ENCODE results near the gene LILRA1.
"Not testable (repeated sequence)": the region's sequence is repeated elsewhere in the genome, so short reads cannot be mapped to it uniquely, and the experiment has no call there.

Gene LILRA1

DNA sequence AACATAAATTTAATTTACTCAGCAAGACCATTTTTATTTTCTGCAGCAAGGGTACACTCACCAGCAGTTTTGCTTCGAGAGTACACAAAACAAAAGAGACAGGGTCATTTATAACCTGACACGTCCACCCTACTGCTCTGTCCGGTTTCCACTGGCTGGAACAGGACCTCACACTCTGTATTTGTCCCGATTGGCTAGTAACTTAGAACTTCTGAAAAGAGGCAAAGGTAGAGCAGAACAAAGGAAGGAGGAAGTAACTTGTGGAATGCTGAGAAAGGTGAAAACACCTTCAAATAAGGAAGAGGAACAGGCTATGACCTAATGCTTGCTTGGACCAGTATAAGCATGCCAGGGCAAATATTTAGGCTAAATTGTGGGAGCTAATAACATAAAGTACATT lies 34.5 kb downstream of the LILRA1 start:
- DNase-seq = not testable (repeated sequence)

DNA sequence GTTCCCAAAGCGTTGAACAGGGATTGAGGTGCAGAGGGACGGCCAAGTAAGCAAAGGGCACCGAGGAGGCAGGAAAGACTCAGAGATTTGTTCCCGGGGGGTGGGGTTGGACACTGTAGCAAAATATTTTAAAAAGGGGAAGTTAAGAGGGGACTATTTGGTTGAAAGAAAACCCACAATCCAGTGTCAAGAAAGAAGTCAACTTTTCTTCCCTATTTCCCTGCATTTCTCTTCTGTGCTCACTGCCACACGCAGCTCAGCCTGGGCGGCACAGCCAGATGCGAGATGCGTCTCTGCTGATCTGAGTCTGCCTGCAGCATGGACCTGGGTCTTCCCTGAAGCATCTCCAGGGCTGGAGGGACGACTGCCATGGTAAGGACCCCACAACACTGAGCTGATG lies 36.8 kb downstream of the LILRA1 start, which contains the start of gene LILRB1:
TSS of gene LILRB1 (plus strand) at position 223 of the 400 bp plus-strand sequence. CDS start 590 bp downstream, outside the sequence.
- DNase-seq = not testable (repeated sequence)

DNA sequence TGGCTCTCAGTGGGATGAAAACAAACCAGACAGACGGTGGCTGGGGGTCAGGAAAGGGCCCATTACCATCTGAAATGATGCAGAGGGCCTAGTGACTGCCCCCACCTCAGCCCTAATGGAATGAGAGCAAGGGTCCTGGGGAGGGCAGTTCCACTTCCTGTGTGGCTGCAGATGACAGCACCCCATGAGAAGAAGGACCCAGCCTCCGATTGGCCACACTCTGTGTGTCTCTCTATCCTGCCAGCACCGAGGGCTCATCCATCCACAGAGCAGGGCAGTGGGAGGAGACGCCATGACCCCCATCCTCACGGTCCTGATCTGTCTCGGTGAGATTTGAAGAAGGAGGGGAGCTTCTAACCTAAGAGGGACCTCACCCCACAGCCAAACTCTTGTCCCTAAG lies 37.4 kb downstream of the LILRA1 start:
- DNase-seq = no peak

DNA sequence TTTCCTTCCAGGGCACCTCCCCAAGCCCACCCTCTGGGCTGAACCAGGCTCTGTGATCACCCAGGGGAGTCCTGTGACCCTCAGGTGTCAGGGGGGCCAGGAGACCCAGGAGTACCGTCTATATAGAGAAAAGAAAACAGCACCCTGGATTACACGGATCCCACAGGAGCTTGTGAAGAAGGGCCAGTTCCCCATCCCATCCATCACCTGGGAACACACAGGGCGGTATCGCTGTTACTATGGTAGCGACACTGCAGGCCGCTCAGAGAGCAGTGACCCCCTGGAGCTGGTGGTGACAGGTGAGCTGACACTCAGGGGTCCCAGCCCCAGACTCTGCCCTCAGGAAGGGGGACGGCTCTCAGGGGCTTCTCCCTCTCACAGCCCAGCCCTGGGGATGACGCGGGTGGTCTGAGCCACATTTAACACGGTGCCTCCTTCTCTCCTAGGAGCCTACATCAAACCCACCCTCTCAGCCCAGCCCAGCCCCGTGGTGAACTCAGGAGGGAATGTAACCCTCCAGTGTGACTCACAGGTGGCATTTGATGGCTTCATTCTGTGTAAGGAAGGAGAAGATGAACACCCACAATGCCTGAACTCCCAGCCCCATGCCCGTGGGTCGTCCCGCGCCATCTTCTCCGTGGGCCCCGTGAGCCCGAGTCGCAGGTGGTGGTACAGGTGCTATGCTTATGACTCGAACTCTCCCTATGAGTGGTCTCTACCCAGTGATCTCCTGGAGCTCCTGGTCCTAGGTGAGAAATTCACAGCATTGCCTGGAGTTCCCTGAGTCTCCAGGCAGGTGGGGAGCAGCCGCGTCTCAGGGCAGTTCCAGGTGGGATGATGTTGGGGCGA lies 38.3 kb downstream of the LILRA1 start:
- DNase-seq = not testable (repeated sequence)

DNA sequence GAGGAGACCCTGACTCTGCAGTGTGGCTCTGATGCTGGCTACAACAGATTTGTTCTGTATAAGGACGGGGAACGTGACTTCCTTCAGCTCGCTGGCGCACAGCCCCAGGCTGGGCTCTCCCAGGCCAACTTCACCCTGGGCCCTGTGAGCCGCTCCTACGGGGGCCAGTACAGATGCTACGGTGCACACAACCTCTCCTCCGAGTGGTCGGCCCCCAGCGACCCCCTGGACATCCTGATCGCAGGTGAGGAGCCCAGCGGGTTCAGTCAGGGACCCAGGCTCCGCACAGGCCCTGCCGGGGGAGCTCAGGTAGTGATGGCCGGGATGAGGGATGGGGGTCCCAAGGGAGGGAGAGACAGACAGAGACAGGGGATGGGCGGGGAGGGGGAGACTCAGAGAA lies 39.1 kb downstream of the LILRA1 start:
- DNase-seq = not testable (repeated sequence)

DNA sequence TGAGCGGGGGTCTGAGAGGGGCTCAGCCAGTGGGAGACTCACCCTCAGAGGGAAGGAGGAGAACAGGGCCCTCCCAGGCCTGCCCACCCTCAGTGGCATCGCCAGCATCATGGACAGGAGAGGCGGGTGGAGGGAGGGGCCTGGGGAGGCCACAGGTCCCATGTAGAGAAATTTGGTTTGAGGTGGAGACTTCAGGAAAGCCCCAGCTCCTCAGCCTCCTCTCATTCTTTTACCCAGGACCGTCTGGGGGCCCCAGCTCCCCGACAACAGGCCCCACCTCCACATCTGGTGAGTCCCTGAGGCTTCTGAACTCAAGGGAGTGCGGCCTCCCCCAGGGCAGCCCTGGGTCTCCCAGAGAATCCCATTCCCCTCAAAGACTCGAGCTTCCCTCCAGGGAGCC lies 40.0 kb downstream of the LILRA1 start:
- no peak for DNase-seq

DNA sequence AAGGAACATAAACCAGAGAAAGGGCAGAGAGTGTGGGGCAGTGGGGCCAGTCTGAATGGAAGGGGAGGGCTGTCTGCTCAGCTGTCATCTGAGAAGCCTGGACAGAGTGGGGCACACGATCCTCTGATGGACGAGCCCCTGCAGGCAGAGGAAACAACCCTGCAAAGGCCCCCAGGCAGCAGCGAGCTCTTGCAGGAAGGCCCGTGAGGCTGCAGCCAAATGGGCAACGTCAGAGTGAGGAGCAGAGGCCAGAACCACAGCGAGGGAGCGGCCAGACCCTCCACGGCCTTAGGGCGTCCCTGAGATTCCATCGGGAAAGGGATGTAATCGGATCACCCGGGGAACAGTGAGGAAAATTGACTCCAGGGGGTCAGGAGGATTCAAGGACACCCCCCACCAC lies 42.6 kb downstream of the LILRA1 start:
- not testable (repeated sequence) for DNase-seq

DNA sequence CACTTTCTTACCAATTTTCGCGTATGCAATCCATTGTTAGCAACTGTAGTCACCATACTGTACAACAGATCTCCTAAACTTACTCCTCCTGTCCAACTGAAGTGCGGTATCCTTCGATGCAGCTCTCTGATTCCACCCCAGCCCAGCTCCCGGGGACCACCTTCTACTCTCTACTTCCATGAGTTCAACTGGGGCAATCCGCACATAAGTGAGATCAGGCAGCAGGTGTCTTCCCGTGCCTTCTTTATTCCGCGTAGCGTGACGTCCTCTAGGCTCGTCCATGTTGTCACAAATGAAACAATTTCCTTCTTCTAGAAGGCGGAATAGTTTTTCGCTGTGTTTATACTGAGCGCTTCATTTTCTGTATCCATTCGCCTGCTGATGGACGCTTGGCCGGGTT lies 45.3 kb downstream of the LILRA1 start:
- DNase-seq = no peak

DNA sequence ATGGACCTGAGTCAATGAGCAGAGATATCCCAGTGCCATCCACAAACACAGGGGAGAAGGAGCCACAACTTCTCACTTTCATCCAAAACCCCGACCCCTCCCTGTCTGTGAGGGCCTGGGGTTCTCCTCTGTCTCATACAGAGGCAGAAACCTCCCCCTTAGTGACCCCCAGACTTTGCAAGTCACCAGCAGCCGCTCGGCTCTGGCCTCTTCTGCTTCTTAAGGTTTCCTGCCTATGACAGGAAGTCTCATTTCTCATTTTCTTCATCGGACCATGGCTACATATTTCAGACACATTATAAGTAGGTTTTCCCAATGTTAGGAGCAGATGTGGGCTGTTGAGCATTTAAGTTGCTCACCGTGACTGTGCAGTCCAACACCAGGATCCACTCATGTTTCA lies 49.5 kb downstream of the LILRA1 start:
- not testable (repeated sequence) for DNase-seq

DNA sequence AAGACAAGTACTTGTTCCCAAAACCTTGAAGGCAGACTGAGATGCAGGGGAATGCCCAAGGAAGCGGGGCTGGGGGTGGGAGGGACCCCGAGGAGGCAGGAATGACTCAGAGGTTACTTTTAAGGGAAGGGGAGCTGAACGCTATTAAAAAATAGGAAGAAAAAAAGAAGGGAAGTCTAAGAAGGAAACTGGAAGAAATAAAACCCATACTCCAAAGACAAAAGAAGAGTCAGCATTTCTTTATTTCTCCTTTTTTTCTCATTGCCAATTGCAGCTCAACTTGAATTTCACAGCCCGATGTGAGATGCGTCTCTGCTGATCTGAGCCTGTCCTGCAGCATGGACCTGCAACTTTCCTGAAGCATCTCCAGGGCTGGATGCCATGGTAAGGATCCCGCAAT lies 50.2 kb downstream of the LILRA1 start:
- DNase-seq = not testable (repeated sequence)

DNA sequence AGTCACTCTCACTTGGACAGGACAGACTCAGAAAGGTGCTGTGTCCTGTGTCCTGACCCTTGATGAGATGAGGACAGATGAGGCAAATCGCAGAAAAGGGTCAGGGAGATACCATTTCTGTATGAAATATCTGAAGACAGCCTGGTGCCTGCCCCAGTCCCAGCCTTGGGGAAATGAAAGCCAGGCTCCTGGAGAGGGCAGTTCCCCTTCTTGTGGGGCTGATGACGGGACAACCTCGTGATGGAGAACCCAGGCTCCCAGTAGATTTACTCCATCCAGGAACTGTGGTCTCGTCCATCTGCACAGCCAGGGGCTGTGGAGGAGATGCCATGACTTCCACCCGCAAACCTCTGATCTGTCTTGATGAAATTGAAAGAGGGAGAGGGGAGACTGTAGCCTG lies 50.6 kb downstream of the LILRA1 start:
- no peak for DNase-seq

DNA sequence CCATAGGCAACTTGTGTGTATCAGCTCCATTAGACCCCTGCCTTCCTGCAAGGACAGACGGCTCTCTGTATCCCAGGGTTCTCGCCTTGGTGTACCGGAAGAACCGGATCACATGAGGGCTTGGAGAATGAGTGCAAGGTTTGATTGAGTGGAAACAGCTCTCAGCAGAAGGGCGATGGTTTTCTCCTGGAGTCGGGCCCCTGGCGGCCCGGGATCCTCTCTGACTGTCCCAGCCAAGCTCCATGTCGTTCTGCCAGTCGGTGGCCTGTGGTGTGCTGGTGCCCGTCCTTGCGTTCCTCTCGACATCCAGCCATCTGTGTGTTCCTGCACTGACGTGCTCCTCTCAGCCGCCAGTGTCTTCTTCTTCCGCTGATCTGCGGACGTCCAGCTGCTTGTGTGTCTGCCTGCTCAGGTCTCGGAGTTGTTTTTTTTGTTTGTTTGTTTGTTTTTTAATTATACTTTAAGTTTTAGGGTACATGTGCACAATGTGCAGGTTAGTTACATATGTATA lies 53.0 kb downstream of the LILRA1 start:
- no peak for DNase-seq

DNA sequence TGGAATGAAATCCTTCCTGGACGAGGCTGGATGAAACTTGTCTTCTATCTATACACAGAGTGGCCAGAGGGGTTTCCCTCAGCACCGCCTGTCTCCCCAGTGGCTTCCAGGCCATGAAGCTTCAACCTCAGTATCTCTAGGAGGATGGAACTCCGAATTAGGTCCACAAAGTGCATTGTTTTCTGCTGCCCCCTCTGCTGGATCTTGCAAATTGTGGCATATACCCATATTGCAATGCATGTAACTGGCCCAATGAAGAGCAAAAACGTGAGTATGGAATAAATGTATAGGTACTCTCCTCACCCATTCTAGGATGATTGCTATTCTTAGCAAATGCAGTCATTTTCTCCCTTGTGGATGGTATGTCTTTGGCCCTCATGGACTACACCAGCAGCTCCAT lies 54.7 kb downstream of the LILRA1 start:
- no peak for DNase-seq

DNA sequence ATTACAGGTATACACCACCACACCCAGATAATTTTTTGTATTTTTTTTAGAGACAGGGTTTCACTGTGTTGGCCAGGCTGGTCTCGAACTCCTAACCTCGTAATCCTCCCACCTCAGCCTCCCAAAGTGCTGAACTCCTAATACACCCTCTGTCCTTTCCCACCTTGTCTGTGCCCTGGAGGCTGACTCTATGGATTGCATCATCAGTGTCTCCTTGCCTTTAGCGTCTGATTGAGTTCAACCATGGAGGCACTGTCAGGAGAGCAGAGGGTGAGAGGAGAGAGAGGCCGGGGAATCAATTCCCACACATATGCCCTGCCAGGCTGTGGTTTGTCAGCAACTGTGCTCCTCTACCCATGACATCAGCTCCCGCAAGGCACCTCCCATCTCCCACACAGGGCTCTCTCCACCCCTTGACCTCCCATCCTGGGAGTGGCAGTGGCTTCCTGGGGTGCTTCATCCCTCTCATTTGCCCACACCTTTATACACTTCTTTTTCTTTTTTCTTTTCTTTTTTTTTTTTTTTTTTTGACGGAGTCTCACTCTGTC lies 56.8 kb downstream of the LILRA1 start:
- no peak for DNase-seq

Measured in CD4-positive, alpha-beta T cell treated with Interleukin-10 for 1 hour (primary cell).